Pons (tissue), 1 donor: ENCODE results near the gene FXYD2.

Experiments
- DNase-seq: peaks from one replicate; pipeline ENCODE4 v3.0.0-alpha.2; 2016; ENCODE audit warnings: low spot score

FXYD2 gene

GRCh38 chr11:117835576-117835975 lies 11.0 kb upstream of the FXYD2 start:
- DNase-seq: no peak

GRCh38 chr11:117834838-117835443 lies 10.4 kb upstream of the FXYD2 start:
- no peak for DNase-seq

- DNase-seq: no peak
Observed at GRCh38 chr11:117834068-117834810, 9.7 kb upstream of the FXYD2 start.

GRCh38 chr11:117833401-117833891 lies 8.9 kb upstream of the FXYD2 start:
- DNase-seq: no peak

- DNase-seq: no peak
Observed at GRCh38 chr11:117832511-117832910, 8.0 kb upstream of the FXYD2 start.

GRCh38 chr11:117831661-117832415 lies 7.3 kb upstream of the FXYD2 start:
- DNase-seq: no peak

- DNase-seq: no peak
Observed at GRCh38 chr11:117830674-117831351, 6.3 kb upstream of the FXYD2 start.

- no peak for DNase-seq
Observed at GRCh38 chr11:117830072-117830471, 5.5 kb upstream of the FXYD2 start.

- DNase-seq: no peak
Observed at GRCh38 chr11:117829369-117829725, 4.8 kb upstream of the FXYD2 start.

- no peak for DNase-seq
Observed at GRCh38 chr11:117828611-117829368, 4.2 kb upstream of the FXYD2 start.

- DNase-seq: no peak
Observed at GRCh38 chr11:117827521-117828511, 3.3 kb upstream of the FXYD2 start.

- no peak for DNase-seq
Observed at GRCh38 chr11:117826832-117827231, 2.3 kb upstream of the FXYD2 start.

GRCh38 chr11:117826190-117826570 lies 1.6 kb upstream of the FXYD2 start:
- no peak for DNase-seq

- DNase-seq: no peak
Observed at GRCh38 chr11:117825538-117826189, 1.1 kb upstream of the FXYD2 start.

- no peak for DNase-seq
Observed at GRCh38 chr11:117823946-117824420, 561 bp downstream of the FXYD2 start.

- no peak for DNase-seq
Observed at GRCh38 chr11:117823294-117823945, 1.1 kb downstream of the FXYD2 start.

GRCh38 chr11:117822074-117823033 lies 2.2 kb downstream of the FXYD2 start:
- DNase-seq: no peak

- DNase-seq: no peak
Observed at GRCh38 chr11:117821431-117821830, 3.1 kb downstream of the FXYD2 start.
